ENCODE measurements around the gene CD101.

Gene CD101

DNA sequence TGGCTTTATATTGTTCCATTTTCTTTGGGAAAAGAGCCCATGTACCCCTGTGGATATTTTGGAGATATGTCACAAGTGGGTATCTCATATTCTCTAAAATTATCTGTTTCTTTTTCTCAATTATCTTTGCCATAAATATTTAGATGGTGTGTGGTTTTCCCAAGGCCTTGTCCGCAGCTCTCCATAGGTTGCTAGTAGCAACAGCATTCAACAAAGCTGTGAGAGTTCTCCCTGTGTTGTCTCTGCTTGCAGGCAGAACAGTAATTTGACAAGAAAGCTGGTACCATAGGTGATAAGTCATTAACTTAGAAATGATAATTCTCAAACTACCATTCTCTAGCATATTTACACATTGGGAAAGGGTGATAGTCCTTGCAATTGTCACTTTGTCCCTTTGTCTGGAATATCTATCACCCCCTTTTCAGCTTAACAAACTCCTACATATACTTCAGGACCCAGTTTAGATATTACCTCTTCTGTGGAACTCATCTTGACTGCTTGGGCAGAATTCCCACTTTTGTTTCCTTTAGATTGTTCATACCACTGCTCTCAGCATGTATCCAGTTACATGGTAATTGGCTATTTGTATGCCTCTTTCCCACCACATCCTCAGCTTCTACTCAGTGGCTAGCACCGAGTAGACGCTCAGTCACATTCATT is 8.9 kb downstream of the CD101 start:
- TF ChIP-seq, protein P1, sequence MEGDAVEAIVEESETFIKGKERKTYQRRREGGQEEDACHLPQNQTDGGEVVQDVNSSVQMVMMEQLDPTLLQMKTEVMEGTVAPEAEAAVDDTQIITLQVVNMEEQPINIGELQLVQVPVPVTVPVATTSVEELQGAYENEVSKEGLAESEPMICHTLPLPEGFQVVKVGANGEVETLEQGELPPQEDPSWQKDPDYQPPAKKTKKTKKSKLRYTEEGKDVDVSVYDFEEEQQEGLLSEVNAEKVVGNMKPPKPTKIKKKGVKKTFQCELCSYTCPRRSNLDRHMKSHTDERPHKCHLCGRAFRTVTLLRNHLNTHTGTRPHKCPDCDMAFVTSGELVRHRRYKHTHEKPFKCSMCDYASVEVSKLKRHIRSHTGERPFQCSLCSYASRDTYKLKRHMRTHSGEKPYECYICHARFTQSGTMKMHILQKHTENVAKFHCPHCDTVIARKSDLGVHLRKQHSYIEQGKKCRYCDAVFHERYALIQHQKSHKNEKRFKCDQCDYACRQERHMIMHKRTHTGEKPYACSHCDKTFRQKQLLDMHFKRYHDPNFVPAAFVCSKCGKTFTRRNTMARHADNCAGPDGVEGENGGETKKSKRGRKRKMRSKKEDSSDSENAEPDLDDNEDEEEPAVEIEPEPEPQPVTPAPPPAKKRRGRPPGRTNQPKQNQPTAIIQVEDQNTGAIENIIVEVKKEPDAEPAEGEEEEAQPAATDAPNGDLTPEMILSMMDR (IDR thresholded peaks at IDR 0.05), result no peak

DNA sequence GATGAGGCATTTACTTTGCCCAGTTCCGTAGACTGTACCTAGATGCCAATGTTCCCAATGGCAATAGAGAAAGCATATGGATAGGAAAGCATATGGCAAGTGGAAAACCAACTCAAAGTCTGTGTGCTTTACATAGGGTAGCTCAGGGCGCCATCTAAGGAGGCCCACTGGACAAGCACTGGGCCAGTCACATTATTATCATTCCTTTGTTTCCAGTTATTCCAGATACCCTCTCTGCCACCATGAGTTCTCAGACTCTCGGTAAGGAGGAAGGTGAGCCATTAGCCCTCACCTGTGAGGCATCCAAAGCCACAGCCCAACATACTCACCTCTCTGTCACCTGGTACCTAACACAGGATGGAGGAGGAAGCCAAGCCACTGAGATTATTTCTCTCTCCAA is 9.8 kb downstream of the CD101 start:
- TF ChIP-seq, protein P1 (IDR thresholded peaks at IDR 0.05), result no peak

- TF ChIP-seq, protein P1 (IDR thresholded peaks at IDR 0.05), result no peak
These were observed 11.8 kb downstream of the CD101 start for GRCh38 chr1:117013309-117013858.

GRCh38 chr1:117014209-117014608 is 12.6 kb downstream of the CD101 start:
- TF ChIP-seq, protein P1 (IDR thresholded peaks at IDR 0.05), result no peak

DNA sequence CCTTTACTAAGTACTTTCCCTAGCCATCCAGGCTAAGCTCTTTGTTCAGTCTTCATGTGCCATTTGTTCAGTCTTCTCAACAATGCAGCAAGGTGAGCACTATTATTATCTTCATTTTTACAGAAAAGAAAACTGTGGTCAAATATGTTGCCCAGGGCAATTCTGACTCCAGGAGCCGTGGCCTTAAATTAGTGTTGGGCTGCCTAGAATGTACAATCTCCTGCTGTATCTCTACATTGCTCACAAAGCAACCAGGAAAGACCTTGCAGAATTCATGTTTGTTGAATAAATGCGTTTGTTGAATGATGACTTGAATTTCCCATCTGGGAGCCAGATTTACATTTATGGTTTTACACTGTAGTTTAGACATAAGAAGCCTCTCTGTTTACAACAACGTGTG is 14.2 kb downstream of the CD101 start:
- TF ChIP-seq, protein P1 (IDR thresholded peaks at IDR 0.05), result no peak

DNA sequence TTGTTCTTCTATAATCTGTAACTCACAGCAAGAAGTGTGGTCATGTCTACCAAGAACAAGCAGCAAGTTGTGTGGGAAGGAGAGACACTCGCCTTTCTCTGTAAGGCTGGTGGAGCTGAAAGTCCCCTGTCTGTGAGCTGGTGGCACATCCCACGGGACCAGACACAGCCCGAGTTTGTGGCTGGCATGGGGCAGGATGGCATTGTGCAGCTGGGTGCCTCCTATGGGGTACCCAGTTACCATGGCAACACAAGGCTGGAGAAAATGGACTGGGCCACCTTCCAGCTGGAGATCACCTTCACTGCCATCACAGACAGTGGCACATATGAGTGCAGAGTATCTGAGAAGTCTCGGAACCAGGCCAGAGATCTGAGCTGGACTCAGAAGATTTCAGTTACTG is 15.5 kb downstream of the CD101 start:
- TF ChIP-seq, protein P1 (IDR thresholded peaks at IDR 0.05), result no peak

- TF ChIP-seq, protein P1 (IDR thresholded peaks at IDR 0.05), result no peak
These were observed 16.1 kb downstream of the CD101 start for GRCh38 chr1:117017648-117018047.

All from LNCAP (cell line).